H7 (cell line): ENCODE data around the gene EFNB2. TPM values are rescaled to one million over a fixed set of nuclear protein-coding genes. Genes with fewer than 3 reads are reported as not detected.

ENCODE experiments used
- DNase-seq: peaks from one replicate; pipeline ENCODE4 v3.0.0; 2012
- H3K27me3 ChIP-seq: 2 replicates; pipeline ENCODE4 v1.6.0; 2011; ENCODE audit warnings: mild to moderate bottlenecking, low read length; ENCODE audit not compliant: control insufficient read depth, insufficient read depth
- H3K36me3 ChIP-seq: replicated peaks from 2 replicates; pipeline ENCODE4 v1.5.1; 2011; ENCODE audit warnings: low read length; ENCODE audit not compliant: control insufficient read depth, insufficient read depth
- H3K4me3 ChIP-seq: 2 replicates; pipeline ENCODE4 v1.5.1; 2011; ENCODE audit warnings: low read depth, mild to moderate bottlenecking, control low read depth, low read length, moderate library complexity; ENCODE audit not compliant: insufficient read depth
- total RNA-seq: library from RNA; depleted of rRNA; stranded (reverse); fragments of >200 nt; shearing (Covaris generic); gene quantifications from 2 replicates; pipeline ENCODE4 v1.2.3, GENCODE V29; 2014; rRNA removed

EFNB2 gene
- total RNA-seq, 1 experiment from 2014 or later = 14.7 TPM

GRCh38 chr13:106462710-106463109 is 72.8 kb downstream of the EFNB2 start:
- no peaks in the 10 kb centered on the region for H3K36me3 ChIP-seq
- no peak for DNase-seq
- H3K4me3 ChIP-seq = no peak overlapping the region
- no peaks in the 10 kb centered on the region for H3K27me3 ChIP-seq

DNA sequence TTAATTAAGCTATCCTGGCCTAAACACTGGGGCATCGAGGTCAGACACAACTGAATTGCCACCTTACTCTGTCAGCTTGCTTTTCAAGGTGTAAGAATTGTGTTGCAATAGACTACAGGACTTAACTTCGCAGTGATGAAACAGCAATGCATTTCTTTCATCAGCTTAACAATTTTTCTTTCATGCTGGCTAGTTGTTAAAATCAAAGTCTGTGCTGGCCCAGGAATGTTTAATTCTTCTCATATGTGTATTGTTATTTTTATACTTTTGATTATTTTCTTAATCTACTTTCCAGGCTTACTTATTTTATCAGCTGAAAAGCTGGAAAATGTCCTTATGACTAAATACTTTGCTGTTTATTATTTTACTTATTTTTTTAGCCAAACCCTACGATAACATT is 79.7 kb downstream of the EFNB2 start:
- DNase-seq = no peak
- H3K27me3 ChIP-seq = no peaks in the 10 kb centered on the region

GRCh38 chr13:106455190-106455589 is 80.3 kb downstream of the EFNB2 start:
- H3K27me3 ChIP-seq = no peaks in the 10 kb centered on the region
- H3K4me3 ChIP-seq = no peak overlapping the region
- H3K36me3 ChIP-seq = no peaks in the 10 kb centered on the region
- DNase-seq = no peak

More for the DNA sequence above, 79.7 kb downstream of the EFNB2 start:
- Histone ChIP-seq H3K4me3 (no peak overlapping the region), H3K36me3 (no peaks in the 10 kb centered on the region)

DNA sequence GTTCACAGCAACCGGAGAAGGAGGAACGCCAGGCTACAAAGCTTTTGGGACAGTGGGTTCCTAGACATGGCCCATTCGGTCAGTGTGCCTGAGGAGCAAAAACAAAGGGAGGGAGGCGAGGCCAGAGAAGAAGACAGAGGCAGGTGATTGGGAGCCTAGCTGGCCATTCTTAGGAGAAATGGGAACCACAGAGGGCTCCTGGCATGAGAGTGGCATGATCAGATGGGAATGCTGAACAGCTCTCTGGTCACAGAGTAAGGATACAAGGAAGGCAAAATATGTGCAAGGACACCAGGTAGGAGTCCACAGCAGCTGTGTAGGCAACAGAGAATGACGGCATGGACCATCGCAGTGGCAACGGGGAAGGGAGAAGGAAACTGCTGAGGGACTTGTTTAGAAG is 82.4 kb downstream of the EFNB2 start:
- no peak for DNase-seq
- no peaks in the 10 kb centered on the region for H3K36me3 ChIP-seq
- H3K27me3 ChIP-seq = no peaks in the 10 kb centered on the region
- H3K4me3 ChIP-seq = no peak overlapping the region

GRCh38 chr13:106450991-106451390 is 84.5 kb downstream of the EFNB2 start:
- no peak for DNase-seq
- Histone ChIP-seq H3K36me3 (no peaks in the 10 kb centered on the region), H3K27me3 (no peaks in the 10 kb centered on the region), H3K4me3 (no peak overlapping the region)

DNA sequence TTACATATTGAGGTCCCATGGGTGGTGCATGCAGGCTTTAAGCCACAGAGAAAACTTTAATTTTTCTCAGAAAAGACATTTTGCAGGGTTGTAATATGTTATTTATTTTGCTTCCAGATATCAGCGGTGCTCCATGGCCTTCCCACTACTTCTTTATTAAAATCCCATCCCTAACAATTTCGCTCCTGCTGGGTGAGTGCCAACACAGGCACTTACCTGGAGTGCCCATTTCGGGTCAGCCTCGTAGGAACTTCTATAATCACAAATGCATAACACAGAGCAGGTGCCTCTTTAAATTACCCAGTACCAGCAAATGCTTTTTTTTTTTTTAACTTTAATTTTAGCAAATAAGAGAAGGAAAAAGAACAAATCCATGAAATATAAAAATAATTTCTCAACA is 86.4 kb downstream of the EFNB2 start:
- no peak for DNase-seq
- H3K36me3 ChIP-seq = no peaks in the 10 kb centered on the region
- no peaks in the 10 kb centered on the region for H3K27me3 ChIP-seq
- H3K4me3 ChIP-seq = no peak overlapping the region

- Histone ChIP-seq H3K27me3 (no peaks in the 10 kb centered on the region), H3K36me3 (no peaks in the 10 kb centered on the region), H3K4me3 (no peak overlapping the region)
- no peak for DNase-seq
Measured at GRCh38 chr13:106445996-106446395, 89.5 kb downstream of the EFNB2 start.

DNA sequence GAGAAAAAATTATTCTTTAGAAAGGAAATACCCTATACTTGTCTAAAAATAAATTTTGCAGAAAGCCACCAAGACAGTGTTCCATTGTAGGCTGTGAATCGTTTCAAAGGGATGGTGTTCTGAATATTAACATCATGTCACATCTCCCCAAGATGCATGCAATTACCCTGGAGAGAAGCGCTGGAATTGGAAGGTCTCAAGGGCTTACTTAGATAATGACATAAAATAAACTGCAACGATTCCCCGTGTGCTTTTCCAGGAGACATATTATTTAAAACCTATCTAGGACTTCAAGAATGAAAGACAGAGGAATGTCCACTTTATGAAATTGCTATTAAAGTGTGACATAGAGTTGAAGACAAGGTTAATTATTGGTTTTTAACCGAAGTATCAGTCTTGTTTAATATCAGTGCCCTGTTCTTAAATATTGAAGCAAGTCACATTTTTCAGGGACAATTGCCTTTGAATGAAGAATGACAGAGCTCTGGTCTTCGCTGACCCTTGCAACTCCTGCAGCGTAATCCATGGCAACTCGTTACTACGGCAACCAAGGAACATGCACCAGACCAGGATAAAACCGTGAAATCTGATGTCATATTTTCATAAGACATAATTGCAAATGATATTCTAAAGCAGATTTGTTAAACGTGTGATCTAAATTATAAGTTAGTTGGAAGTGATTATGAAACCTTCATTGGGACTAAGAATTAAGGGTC is 91.7 kb downstream of the EFNB2 start:
- no peaks in the 10 kb centered on the region for H3K36me3 ChIP-seq
- no peaks in the 10 kb centered on the region for H3K27me3 ChIP-seq
- DNase-seq = no peak
- no peak overlapping the region for H3K4me3 ChIP-seq

DNA sequence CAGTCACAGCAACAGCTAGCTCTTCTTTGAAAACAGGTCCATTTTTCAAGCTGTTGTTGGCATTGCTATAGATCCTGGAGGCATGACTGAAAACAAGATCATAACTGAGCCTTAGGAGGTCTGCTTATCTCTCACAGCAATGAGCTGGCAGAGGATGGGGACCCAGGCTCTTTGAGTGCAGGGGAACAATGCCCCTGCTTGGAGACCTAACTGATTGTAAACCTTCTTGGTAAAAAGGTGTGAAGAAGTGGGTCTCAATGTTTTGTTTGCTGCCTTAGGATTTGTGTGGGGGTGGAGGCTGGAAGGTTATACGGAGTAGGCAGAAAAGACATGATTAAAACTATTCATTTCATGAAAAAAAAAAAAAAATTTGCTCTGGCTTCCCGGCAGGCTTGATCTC is 94.6 kb downstream of the EFNB2 start:
- DNase-seq = no peak
- Histone ChIP-seq H3K4me3 (no peak overlapping the region), H3K36me3 (no peaks in the 10 kb centered on the region), H3K27me3 (no peaks in the 10 kb centered on the region)

Other genes with a start within 250 kb of the EFNB2 start
- gene ARGLU1, start 32.5 kb upstream of the EFNB2 start, total RNA-seq = 45.9 and 89.9 TPM in 2 replicates